ENCODE results near the gene PPL.

DNA sequence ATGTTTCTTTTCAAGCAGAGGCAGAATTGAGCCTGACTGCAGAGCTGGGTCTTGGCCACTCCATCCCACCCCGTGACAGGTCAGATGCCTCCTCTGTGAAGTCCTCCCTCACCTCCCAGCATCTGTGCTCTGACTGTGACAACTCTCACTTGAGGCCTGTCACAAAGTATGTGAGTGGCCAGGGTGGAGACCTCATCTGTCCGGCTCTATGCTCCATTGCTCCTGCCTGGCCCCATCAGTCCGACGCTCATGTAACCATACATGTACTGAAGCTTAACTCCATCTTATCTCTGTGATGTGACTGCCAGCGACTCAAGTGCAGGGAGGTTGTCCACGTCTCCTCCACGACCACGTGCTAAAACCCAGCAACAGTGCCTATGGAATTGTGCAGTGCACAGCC lies 3.5 kb downstream of the PPL start:
- TF ChIP-seq, protein P1, sequence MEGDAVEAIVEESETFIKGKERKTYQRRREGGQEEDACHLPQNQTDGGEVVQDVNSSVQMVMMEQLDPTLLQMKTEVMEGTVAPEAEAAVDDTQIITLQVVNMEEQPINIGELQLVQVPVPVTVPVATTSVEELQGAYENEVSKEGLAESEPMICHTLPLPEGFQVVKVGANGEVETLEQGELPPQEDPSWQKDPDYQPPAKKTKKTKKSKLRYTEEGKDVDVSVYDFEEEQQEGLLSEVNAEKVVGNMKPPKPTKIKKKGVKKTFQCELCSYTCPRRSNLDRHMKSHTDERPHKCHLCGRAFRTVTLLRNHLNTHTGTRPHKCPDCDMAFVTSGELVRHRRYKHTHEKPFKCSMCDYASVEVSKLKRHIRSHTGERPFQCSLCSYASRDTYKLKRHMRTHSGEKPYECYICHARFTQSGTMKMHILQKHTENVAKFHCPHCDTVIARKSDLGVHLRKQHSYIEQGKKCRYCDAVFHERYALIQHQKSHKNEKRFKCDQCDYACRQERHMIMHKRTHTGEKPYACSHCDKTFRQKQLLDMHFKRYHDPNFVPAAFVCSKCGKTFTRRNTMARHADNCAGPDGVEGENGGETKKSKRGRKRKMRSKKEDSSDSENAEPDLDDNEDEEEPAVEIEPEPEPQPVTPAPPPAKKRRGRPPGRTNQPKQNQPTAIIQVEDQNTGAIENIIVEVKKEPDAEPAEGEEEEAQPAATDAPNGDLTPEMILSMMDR (IDR thresholded peaks at IDR 0.05) = no peak
- TF ChIP-seq POLR2A (IDR thresholded peaks at IDR 0.05) = no peak
